ENCODE data around the gene GARIN6. TPM values are rescaled to one million over a fixed set of nuclear protein-coding genes. Genes with fewer than 3 reads are reported as not detected.

Gene GARIN6
- total RNA-seq, 1 experiment from 2014 or later = not detected

- intact Hi-C loops (cut with micrococcal nuclease; ENCODE audit: unreplicated experiment) = no loop called here
- H3F3A ChIP-seq (ENCODE audit: insufficient read depth, low read depth) = no peaks in the 10 kb centered on the region
- H3K4me1 ChIP-seq (replicated peaks; ENCODE audit: insufficient read depth) = no peaks in the 10 kb centered on the region
- no peaks in the 10 kb centered on the region for H3K27me3 ChIP-seq (ENCODE audit: insufficient read depth, low read depth)
- H3K36me3 ChIP-seq (ENCODE audit: low read depth) = no peaks in the 10 kb centered on the region
- no peak overlapping the region for H2AFZ ChIP-seq
- no peaks in the 10 kb centered on the region for H3K79me2 ChIP-seq (ENCODE audit: low read depth)
- no peaks in the 10 kb centered on the region for H3K9me3 ChIP-seq (ENCODE audit: insufficient read depth, low read depth)
- ChIA-PET CTCF (no interaction called here), POLR2A (ENCODE audit: unreplicated experiment) (no interaction called here)
- no peaks in the 10 kb centered on the region for H3K9me2 ChIP-seq (ENCODE audit: insufficient read depth)
- no peak overlapping the region for H3K27ac ChIP-seq
- BruUV-seq (replicated peaks) = no TSS peak
- no peak for DNase-seq
- TF ChIP-seq CTCF (conservative IDR thresholded peaks at IDR 0.05) = no peak
- TF ChIP-seq EZH2 (IDR thresholded peaks at IDR 0.05; ENCODE audit: low read depth) = no peak
- no peaks in the 10 kb centered on the region for H4K20me1 ChIP-seq (ENCODE audit: insufficient read depth)
- H3K4me3 ChIP-seq = no peak overlapping the region
- no peak overlapping the region for H3K4me2 ChIP-seq
Measured at GRCh38 chr12:99627459-99627858, 20.1 kb upstream of the GARIN6 start.

GRCh38 chr12:99644629-99645028, 2.9 kb upstream of the GARIN6 start:
- H3K36me3 ChIP-seq (ENCODE audit: low read depth) = no peaks in the 10 kb centered on the region
- no peak overlapping the region for H3K4me2 ChIP-seq
- no peaks in the 10 kb centered on the region for H3K9me3 ChIP-seq (ENCODE audit: insufficient read depth, low read depth)
- H2AFZ ChIP-seq = no peak overlapping the region
- H3K27ac ChIP-seq = no peak overlapping the region
- BruUV-seq (replicated peaks) = no TSS peak
- no peaks in the 10 kb centered on the region for H3K4me1 ChIP-seq (replicated peaks; ENCODE audit: insufficient read depth)
- H3K79me2 ChIP-seq (ENCODE audit: low read depth) = no peaks in the 10 kb centered on the region
- ChIA-PET CTCF (no interaction called here), POLR2A (ENCODE audit: unreplicated experiment) (no interaction called here)
- no peaks in the 10 kb centered on the region; the same call in 1 of the 2 replicates for H3K9me2 ChIP-seq (ENCODE audit: insufficient read depth)
- no peaks in the 10 kb centered on the region for H4K20me1 ChIP-seq (ENCODE audit: insufficient read depth)
- intact Hi-C loops (cut with micrococcal nuclease; ENCODE audit: unreplicated experiment) = no loop called here
- no peak overlapping the region for H3K4me3 ChIP-seq
- peaks cover 8% of the 10 kb centered on the region for H3K27me3 ChIP-seq (ENCODE audit: insufficient read depth, low read depth)
- no peak for DNase-seq
- H3F3A ChIP-seq (ENCODE audit: insufficient read depth, low read depth) = no peaks in the 10 kb centered on the region
- TF ChIP-seq EZH2 (IDR thresholded peaks at IDR 0.05; ENCODE audit: low read depth) = no peak
- TF ChIP-seq CTCF (conservative IDR thresholded peaks at IDR 0.05) = no peak

DNA sequence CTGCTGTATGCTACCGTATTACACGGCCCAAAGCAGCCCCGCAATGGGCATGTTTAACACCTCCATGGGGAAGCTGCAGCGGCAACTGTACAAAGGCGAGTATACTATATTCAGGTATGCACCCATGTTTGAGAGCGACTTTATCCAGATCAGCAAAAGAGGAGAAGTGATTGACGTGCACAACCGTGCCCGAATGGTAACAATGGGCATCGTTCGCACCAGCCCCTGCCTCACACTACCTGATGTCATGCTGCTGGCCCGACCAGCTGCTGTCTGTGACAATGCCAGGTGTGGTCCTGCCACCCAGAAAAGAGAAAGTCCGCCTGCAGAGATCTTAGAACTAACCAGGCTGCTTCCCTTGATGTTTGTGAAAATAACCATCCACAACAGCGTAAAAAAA, 630 bp downstream of the GARIN6 start:
- no peak for DNase-seq
- peaks cover 8% of the 10 kb centered on the region for H3K27me3 ChIP-seq (ENCODE audit: insufficient read depth, low read depth)
- no peaks in the 10 kb centered on the region for H3F3A ChIP-seq (ENCODE audit: insufficient read depth, low read depth)
- ChIA-PET CTCF (no interaction called here), POLR2A (ENCODE audit: unreplicated experiment) (no interaction called here)
- no peaks in the 10 kb centered on the region for H3K79me2 ChIP-seq (ENCODE audit: low read depth)
- intact Hi-C loops (cut with micrococcal nuclease; ENCODE audit: unreplicated experiment) = no loop called here
- TF ChIP-seq EZH2 (IDR thresholded peaks at IDR 0.05; ENCODE audit: low read depth) (no peak), CTCF (conservative IDR thresholded peaks at IDR 0.05) (no peak)
- no peak overlapping the region for H3K4me2 ChIP-seq
- no peaks in the 10 kb centered on the region for H3K36me3 ChIP-seq (ENCODE audit: low read depth)
- H3K9me2 ChIP-seq (ENCODE audit: insufficient read depth) = no peaks in the 10 kb centered on the region; the same call in 1 of the 2 replicates
- H3K4me3 ChIP-seq = no peak overlapping the region
- H3K27ac ChIP-seq = no peak overlapping the region
- no peaks in the 10 kb centered on the region for H4K20me1 ChIP-seq (ENCODE audit: insufficient read depth)
- no TSS peak for BruUV-seq (replicated peaks)
- H3K4me1 ChIP-seq (replicated peaks; ENCODE audit: insufficient read depth) = no peaks in the 10 kb centered on the region
- H2AFZ ChIP-seq = no peak overlapping the region
- H3K9me3 ChIP-seq (ENCODE audit: insufficient read depth, low read depth) = no peaks in the 10 kb centered on the region

Measured in PC-9 (cell line).